Esophagus muscularis mucosa (tissue), 4 donors: ENCODE measurements around the gene HSDL2. TPM values are rescaled to one million over a fixed set of nuclear protein-coding genes. Genes with fewer than 3 reads are reported as not detected.

Experiments used
- DNase-seq: peaks from one replicate; pipeline ENCODE4 v3.0.0-alpha.2; 2017; ENCODE audit errors: extremely low spot score
- H3K27ac ChIP-seq, 4 donors: fragments of 200-600 bp; sonication (generic); replicated peaks in 1 of 4; 1 replicate in 3 of 4; 2 replicates in 1 of 4; pipeline ENCODE4 v1.5.1; 2016 to 2019; ENCODE audit warnings: mild to moderate bottlenecking in 1 of 4
- H3K27me3 ChIP-seq, 4 donors: fragments of 200-600 bp; sonication (generic); one replicate each; pipeline versions ENCODE4 v1.5.1 to v1.6.0; 2016 to 2019
- H3K36me3 ChIP-seq, 4 donors: fragments of 200-600 bp; sonication (generic); one replicate each; pipeline ENCODE4 v1.5.1; 2016 to 2019
- H3K4me1 ChIP-seq, 4 donors: fragments of 200-600 bp; sonication (generic); one replicate each; pipeline ENCODE4 v1.5.1; 2016 to 2019
- H3K4me3 ChIP-seq, 4 donors: fragments of 200-600 bp; sonication (generic); 1 replicate in 2 of 4; 2 replicates in 2 of 4; pipeline ENCODE4 v1.5.1; 2016 to 2019; ENCODE audit warnings: mild to moderate bottlenecking in 4 of 4, moderate library complexity in 1 of 4
- H3K9me3 ChIP-seq, 4 donors: fragments of 200-600 bp; sonication (generic); 1 replicate in 3 of 4; 2 replicates in 1 of 4; pipeline ENCODE4 v1.5.1; 2016 to 2019
- EP300 ChIP-seq: sonication (generic); formaldehyde crosslinking; IDR thresholded peaks from one replicate; pipeline ENCODE4 v1.6.1; 2017; ENCODE audit warnings: antibody characterized with exemption
- POLR2A ChIP-seq: fragments of 450-650 bp; IDR thresholded peaks from one replicate; pipeline ENCODE4 v1.6.1; 2017; ENCODE audit warnings: antibody characterized with exemption, moderate library complexity, mild to moderate bottlenecking, low read depth
- POLR2AphosphoS5 ChIP-seq, 2 donors: sonication (generic); formaldehyde crosslinking; IDR thresholded peaks; one replicate each; pipeline ENCODE4 v1.6.1; 2017; ENCODE audit warnings: antibody characterized with exemption in 2 of 2
- WGBS: methylation state at CpG from one replicate; pipeline ENCODE4 v1.1.5; 2018; 5-methylcytosine and 5-hydroxymethylcytosine counted together
- intact Hi-C: fragments of 100-400 bp; cut with DNase I; formaldehyde crosslinking; loops from one replicate; pipeline ENCODE4 v1.15.1; 2023
- total RNA-seq, 4 donors: library from RNA; depleted of rRNA; stranded (reverse); fragments of >200 nt; gene quantifications; one replicate each; pipeline versions ENCODE4 v1.1.0 to v1.2.1, GENCODE V29; 2016
- TF ChIP-seq, protein P1 (sequence below), 3 experiments: fragments of 200-600 bp in 2 of 3; fragments of 450-650 bp in 1 of 3; sonication (generic) in 2 of 3; IDR thresholded peaks; one replicate each; pipeline ENCODE4 v1.5.1; 2017 to 2019; ENCODE audit warnings: antibody characterized with exemption in 3 of 3, mild to moderate bottlenecking in 2 of 3, moderate library complexity in 1 of 3

The HSDL2 gene
- total RNA-seq, 4 donors from 2014 or later: 34.3 to 73.1 (median 50.0) TPM

DNA sequence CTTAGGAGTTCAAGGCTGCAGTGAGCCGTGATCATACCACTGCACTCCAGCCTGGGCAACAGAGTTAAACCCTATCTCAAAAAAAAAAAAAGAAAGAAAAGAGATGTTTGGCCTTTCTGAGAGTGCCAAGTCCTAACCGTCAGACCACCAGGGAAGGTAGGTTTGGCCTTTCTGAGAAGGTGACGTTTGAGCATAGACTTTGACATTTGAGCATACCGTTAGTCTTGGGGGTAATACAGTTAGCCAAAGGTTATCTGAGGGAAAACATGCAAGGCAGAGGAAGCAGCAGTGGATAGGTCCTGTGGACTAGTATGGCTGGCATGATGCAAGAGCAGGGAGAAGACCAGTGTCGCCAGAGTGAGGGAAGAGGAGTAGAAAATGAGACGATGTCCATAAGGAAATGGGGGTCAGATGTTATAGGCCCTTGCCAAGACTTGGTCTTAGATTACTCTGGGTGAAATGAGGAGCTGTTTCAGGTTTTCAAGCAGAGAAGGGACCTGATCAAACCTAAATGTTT is 50.2 kb downstream of the HSDL2 start:
- Histone ChIP-seq H3K4me3 (no peak overlapping the region), H3K27me3 (no peaks in the 10 kb centered on the region), H3K27ac (no peak overlapping the region), H3K4me1 (no peaks in the 10 kb centered on the region), H3K9me3 (no peaks in the 10 kb centered on the region), H3K36me3 (peaks cover 0 to 37% (median 16%) of the 10 kb centered on the region in 4 donors)
- TF ChIP-seq POLR2AphosphoS5 (IDR thresholded peaks at IDR 0.05): no peak
- no peak for TF ChIP-seq POLR2A
- TF ChIP-seq EP300: no peak
- TF ChIP-seq, protein P1, sequence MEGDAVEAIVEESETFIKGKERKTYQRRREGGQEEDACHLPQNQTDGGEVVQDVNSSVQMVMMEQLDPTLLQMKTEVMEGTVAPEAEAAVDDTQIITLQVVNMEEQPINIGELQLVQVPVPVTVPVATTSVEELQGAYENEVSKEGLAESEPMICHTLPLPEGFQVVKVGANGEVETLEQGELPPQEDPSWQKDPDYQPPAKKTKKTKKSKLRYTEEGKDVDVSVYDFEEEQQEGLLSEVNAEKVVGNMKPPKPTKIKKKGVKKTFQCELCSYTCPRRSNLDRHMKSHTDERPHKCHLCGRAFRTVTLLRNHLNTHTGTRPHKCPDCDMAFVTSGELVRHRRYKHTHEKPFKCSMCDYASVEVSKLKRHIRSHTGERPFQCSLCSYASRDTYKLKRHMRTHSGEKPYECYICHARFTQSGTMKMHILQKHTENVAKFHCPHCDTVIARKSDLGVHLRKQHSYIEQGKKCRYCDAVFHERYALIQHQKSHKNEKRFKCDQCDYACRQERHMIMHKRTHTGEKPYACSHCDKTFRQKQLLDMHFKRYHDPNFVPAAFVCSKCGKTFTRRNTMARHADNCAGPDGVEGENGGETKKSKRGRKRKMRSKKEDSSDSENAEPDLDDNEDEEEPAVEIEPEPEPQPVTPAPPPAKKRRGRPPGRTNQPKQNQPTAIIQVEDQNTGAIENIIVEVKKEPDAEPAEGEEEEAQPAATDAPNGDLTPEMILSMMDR (IDR thresholded peaks at IDR 0.05): no peak
- no peak for DNase-seq
- WGBS: 93% methylated on average over 6 of the region's 6 CpGs
- intact Hi-C loops: no loop called here

- intact Hi-C loops: no loop called here
- WGBS: 86% methylated on average over 5 of the region's 5 CpGs
- Histone ChIP-seq H3K27ac (no peak overlapping the region), H3K4me1 (no peaks in the 10 kb centered on the region), H3K4me3 (no peak overlapping the region), H3K27me3 (no peaks in the 10 kb centered on the region), H3K9me3 (no peaks in the 10 kb centered on the region), H3K36me3 (peaks cover 0 to 44% (median 26%) of the 10 kb centered on the region in 4 donors)
- no peak for DNase-seq
- TF ChIP-seq EP300: no peak
Measured at GRCh38 chr9:112433499-112434392, 53.8 kb downstream of the HSDL2 start.

GRCh38 chr9:112434487-112434886 is 54.6 kb downstream of the HSDL2 start:
- Histone ChIP-seq H3K27ac (no peak overlapping the region), H3K27me3 (no peaks in the 10 kb centered on the region), H3K9me3 (no peaks in the 10 kb centered on the region), H3K4me1 (no peaks in the 10 kb centered on the region), H3K4me3 (no peak overlapping the region), H3K36me3 (peaks cover 0 to 48% (median 26%) of the 10 kb centered on the region in 4 donors)
- no peak for TF ChIP-seq EP300
- TF ChIP-seq POLR2A: no peak
- TF ChIP-seq, protein P1 (IDR thresholded peaks at IDR 0.05): no peak
- no peak for TF ChIP-seq POLR2AphosphoS5 (IDR thresholded peaks at IDR 0.05)
- DNase-seq: no peak
- intact Hi-C loops: no loop called here
- 94% methylated on average over 1 of the region's 1 CpG for WGBS

- TF ChIP-seq POLR2AphosphoS5 (IDR thresholded peaks at IDR 0.05) (no peak), EP300 (no peak), POLR2A (no peak)
- TF ChIP-seq, protein P1 (IDR thresholded peaks at IDR 0.05): no peak
- Histone ChIP-seq H3K4me3 (no peak overlapping the region), H3K4me1 (no peaks in the 10 kb centered on the region), H3K27ac (no peak overlapping the region), H3K9me3 (no peaks in the 10 kb centered on the region), H3K36me3 (peaks cover 0 to 54% (median 31%) of the 10 kb centered on the region in 4 donors), H3K27me3 (no peaks in the 10 kb centered on the region)
- WGBS: 93% methylated on average over 2 of the region's 2 CpGs
- DNase-seq: no peak
- intact Hi-C loops: no loop called here
Measured at GRCh38 chr9:112437406-112437805, 57.5 kb downstream of the HSDL2 start.

DNA sequence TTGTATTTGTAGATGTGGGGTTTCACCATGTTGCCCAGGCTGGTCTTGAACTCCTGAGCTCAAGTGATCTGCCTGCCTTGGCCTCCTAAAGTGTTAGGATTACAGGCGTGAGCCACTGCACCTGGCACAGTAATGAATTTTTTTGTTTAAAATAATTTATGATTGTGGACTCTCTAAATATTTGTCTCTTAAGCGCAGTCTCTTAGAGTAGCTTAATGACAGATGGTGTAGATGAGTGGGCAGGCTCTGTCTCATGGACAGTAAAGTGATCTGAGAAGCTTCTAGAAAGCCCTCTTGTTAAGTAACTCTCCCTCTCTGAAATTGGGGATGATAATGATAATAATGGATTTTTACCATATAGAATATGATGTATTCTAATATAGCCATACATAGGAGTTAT is 59.3 kb downstream of the HSDL2 start:
- intact Hi-C loops: no loop called here

More for the DNA sequence above, 59.3 kb downstream of the HSDL2 start:
- TF ChIP-seq POLR2A (no peak), POLR2AphosphoS5 (IDR thresholded peaks at IDR 0.05) (no peak), EP300 (no peak)
- TF ChIP-seq, protein P1 (IDR thresholded peaks at IDR 0.05): no peak
- Histone ChIP-seq H3K4me1 (no peaks in the 10 kb centered on the region), H3K9me3 (no peaks in the 10 kb centered on the region), H3K36me3 (peaks cover 0 to 71% (median 27%) of the 10 kb centered on the region in 4 donors), H3K27me3 (no peaks in the 10 kb centered on the region), H3K4me3 (no peak overlapping the region), H3K27ac (no peak overlapping the region)
- WGBS: 87% methylated on average over 2 of the region's 2 CpGs
- DNase-seq: no peak
